ENCODE measurements around the gene PCBP3.

PCBP3 gene

DNA sequence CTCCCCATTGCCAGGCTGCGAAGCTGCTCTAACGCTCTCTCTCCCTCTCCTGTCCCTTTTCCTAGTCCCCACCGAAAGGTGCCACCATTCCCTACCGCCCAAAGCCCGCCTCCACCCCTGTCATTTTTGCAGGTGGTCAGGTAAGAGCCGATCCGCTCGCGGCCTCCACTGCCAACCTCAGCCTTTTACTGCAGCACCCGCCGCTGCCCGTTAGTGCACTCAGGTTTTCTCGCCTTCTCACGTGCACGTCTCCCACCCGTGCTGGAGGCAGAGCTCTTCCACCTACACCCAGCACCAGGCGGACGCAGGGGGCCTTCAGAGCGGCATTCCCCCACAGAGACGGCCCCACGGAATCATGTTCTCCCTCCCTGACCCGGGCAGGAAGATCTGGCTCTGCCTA lies 270.4 kb downstream of the PCBP3 start:
- Mint-ChIP-seq H3K4me1 (ENCODE audit: low read depth in 2 of 2) (peaks cover 0 to 3% of the 10 kb centered on the region in 2 donors), H3K27ac (no peak overlapping the region), H3K4me3 (no peak overlapping the region), H3K9me3 (no peaks in the 10 kb centered on the region), H3K36me3 (ENCODE audit: insufficient read depth) (peaks cover 3% of the 10 kb centered on the region), H3K27me3 (peaks cover 7 to 74% of the 10 kb centered on the region in 2 donors)
- DNase-seq (no peak), ATAC-seq (replicated peaks) (no peak)

GRCh38 chr21:45914321-45914845 lies 270.9 kb downstream of the PCBP3 start:
- H3K36me3 Mint-ChIP-seq (ENCODE audit: insufficient read depth) = peaks cover 3% of the 10 kb centered on the region
- no peak overlapping the region for H3K4me3 Mint-ChIP-seq
- DNase-seq = no peak
- no peaks in the 10 kb centered on the region for H3K9me3 Mint-ChIP-seq
- peaks cover 0 to under 1% of the 10 kb centered on the region in 2 donors for H3K4me1 Mint-ChIP-seq (ENCODE audit: low read depth in 2 of 2)
- H3K27ac Mint-ChIP-seq = no peak overlapping the region
- H3K27me3 Mint-ChIP-seq = peaks cover 7 to 74% of the 10 kb centered on the region in 2 donors
- no peak for ATAC-seq (replicated peaks)

DNA sequence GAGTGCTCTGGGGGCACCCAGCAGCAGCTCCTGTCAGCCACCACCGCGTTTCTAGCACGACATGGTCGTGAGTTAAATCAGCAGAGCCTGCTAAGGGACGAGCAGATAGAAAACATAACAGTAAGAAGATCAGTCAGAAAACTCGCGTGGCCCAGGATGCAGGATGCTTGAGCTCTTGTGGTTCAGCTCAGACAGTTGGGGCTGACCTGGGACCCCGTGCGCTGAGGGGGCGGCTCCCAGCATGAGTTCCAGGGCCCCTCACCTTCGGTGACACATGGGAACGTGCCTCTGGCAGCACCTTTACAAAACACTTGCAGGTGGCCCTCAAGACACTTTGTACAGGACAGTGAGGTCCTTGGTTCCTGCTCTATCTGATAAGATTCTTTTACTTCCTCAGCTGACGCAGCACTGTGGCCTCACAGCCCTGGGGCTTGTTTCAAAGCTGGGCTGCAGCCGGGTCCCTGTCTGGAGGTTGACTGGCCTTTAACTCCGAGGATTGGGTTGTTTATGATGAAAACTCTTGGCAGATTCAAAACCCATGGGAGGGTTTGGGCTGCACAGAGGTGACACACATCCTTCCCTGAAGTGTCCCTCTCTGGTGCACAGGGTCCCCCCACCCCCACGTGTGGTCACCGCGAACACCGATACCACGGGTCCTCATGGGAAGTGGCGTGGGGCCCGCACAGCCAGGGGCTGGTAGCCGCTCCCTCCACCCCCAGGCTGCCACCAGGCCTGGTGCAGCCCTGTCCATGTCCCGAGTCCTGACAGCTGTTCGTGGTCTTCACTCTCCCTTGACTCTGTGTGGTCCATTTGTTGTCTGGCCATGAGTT lies 272.7 kb downstream of the PCBP3 start:
- Mint-ChIP-seq H3K9me3 (no peaks in the 10 kb centered on the region), H3K4me1 (ENCODE audit: low read depth in 2 of 2) (no peaks in the 10 kb centered on the region), H3K27ac (peak overlapping the region in 1 of 2 donors; percentile 17), H3K4me3 (no peak overlapping the region), H3K27me3 (peaks cover 4 to 73% of the 10 kb centered on the region in 2 donors), H3K36me3 (ENCODE audit: insufficient read depth) (peaks cover 3% of the 10 kb centered on the region)
- no peak for DNase-seq
- no peak for ATAC-seq (replicated peaks)

DNA sequence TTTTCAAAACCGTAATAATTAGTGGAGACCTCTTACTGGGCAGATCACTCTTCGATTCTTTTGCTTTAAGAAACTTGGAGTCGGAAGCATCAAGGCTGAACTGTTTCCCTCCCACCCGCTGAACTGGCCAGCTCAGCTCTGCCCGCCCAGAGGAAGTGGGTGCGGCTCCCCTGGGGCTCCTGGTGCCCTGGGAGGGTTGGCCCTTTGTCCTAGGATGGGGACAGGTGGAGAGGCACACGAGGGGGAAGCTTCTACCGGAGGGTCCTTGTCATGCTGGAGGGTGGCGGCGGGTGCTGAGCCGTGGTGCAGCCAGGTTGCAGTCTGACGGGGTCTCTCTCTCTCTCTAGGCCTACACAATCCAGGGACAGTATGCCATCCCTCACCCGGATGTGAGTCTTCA lies 273.7 kb downstream of the PCBP3 start:
- H3K27me3 Mint-ChIP-seq = peaks cover 0 to 68% of the 10 kb centered on the region in 2 donors
- H3K27ac Mint-ChIP-seq = peak overlapping the region in 1 of 2 donors; percentile 17
- no peak for ATAC-seq (replicated peaks)
- H3K36me3 Mint-ChIP-seq (ENCODE audit: insufficient read depth) = peaks cover 3% of the 10 kb centered on the region
- no peak overlapping the region for H3K4me3 Mint-ChIP-seq
- no peaks in the 10 kb centered on the region for H3K4me1 Mint-ChIP-seq (ENCODE audit: low read depth in 2 of 2)
- H3K9me3 Mint-ChIP-seq = no peaks in the 10 kb centered on the region
- no peak for DNase-seq

DNA sequence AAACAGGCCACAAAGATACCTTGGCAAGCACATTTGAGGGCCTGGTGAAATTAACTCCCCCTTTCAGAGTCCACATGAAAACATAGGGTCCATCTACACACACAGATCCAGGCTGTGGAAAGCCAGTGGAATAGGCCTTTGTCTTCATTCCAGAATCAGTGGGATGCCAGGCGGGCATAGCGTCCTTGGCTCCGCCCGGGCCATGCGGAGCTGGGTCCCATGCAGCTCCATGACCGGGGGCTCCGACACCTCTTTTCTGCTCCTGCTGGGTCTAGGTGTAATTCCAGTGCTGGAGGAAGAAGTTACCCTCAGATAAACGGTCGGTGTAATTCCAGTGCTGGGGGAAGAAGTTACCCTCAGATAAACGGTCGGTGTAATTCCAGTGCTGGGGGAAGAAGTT lies 274.5 kb downstream of the PCBP3 start:
- Mint-ChIP-seq H3K4me1 (ENCODE audit: low read depth in 2 of 2) (peaks cover under 1% of the 10 kb centered on the region in 2 donors), H3K27me3 (peaks cover 0 to 62% of the 10 kb centered on the region in 2 donors), H3K27ac (no peak overlapping the region), H3K9me3 (no peaks in the 10 kb centered on the region), H3K4me3 (no peak overlapping the region), H3K36me3 (ENCODE audit: insufficient read depth) (peaks cover 3% of the 10 kb centered on the region)
- no peak for ATAC-seq (replicated peaks)
- no peak for DNase-seq

DNA sequence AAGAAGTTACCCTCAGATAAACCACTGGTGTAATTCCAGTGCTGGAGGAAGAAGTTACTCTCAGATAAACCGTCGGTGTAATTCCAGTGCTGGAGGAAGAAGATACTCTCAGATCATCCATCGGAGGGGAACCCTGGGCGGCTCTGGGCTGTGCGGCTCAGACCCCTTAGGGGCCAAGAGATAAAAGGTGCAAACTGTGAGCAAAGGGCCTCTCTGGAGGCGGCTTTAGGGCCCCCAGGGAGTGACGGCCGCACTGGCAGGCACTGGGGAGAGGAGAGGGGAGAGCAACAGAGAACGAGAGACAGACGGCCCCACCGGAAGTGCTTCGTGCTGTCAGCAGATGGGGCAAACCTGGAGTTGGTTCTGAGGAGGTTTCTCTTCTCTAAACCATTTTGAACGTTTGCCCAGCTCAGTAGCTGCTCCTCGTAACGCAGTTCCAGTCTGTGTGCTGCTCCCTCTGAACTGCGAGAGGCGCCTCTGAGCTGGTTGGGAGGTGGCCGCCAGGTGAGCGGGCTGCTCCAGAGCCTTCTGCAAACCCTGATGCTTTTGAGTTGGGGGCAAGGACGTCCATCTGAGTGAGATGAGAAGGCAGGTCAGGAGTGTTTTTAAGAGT lies 275.4 kb downstream of the PCBP3 start:
- DNase-seq = no peak
- ATAC-seq (replicated peaks) = no peak
- H3K27me3 Mint-ChIP-seq = peaks cover 0 to 58% of the 10 kb centered on the region in 2 donors
- peaks cover 2 to 5% of the 10 kb centered on the region in 2 donors for H3K4me1 Mint-ChIP-seq (ENCODE audit: low read depth in 2 of 2)
- peaks cover 3% of the 10 kb centered on the region for H3K36me3 Mint-ChIP-seq (ENCODE audit: insufficient read depth)
- no peak overlapping the region for H3K4me3 Mint-ChIP-seq
- no peaks in the 10 kb centered on the region for H3K9me3 Mint-ChIP-seq
- H3K27ac Mint-ChIP-seq = no peak overlapping the region

DNA sequence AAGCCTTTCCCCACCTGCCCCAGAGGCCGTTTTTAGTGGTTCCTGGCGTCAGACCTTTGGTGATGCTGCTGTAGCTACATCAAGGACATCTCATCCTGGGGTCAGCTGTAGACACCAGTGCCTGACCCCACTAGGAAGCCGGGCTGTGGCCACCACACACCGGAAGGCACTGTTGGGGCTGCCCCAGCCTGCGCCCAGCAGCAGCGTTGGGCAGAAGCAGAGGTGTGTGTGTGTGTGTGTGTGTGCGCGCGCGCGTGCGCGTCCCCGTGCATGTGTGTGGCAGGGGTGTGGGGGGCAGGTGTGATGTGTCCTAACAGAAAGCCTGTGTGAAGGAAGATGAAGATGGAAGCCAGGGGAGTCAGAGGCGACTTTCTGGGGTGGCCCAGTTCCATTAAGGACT lies 276.1 kb downstream of the PCBP3 start:
- ATAC-seq (replicated peaks) (no peak), DNase-seq (no peak)
- peaks cover 0 to 52% of the 10 kb centered on the region in 2 donors for H3K27me3 Mint-ChIP-seq
- peaks cover 2 to 5% of the 10 kb centered on the region in 2 donors for H3K4me1 Mint-ChIP-seq (ENCODE audit: low read depth in 2 of 2)
- peaks cover 3% of the 10 kb centered on the region for H3K36me3 Mint-ChIP-seq (ENCODE audit: insufficient read depth)
- no peak overlapping the region for H3K4me3 Mint-ChIP-seq
- H3K9me3 Mint-ChIP-seq = no peaks in the 10 kb centered on the region
- H3K27ac Mint-ChIP-seq = no peak overlapping the region

DNA sequence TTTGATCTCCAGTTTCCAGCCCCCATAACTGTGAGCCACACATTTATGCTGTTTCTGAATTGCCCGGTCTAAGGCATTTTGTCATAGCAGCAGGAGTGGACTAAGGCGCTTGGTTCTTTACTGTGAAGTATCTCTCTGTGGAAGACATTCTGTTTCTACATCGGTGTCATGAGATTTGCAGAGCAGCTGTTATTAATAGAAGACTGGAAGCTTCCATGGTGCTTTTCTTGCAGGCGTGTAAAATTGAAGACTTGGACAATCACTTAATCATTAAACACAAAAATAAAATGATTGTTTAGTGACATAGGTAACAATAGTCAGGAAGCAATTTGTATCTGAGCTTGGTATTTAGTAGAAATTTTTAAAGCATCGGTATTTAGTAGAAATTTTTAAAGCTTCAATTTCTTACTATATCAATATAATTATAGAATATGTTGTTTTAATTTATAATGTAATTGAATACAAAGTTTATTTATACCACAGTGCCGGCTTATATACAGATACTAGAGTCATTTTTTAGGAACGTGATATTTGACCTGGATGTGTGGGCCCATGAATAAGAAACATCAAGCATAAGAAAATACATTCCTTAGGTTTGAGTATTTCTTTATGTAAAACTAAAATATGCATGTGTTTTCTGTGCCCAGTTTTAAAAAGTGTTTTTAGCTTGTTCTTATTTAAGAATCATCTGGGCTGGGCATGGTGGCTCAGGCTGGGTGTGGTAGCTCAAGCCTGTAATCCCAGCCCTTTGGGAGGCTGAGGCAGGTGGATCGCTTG lies 277.5 kb downstream of the PCBP3 start:
- peaks cover 0 to 38% of the 10 kb centered on the region in 2 donors for H3K27me3 Mint-ChIP-seq
- H3K4me3 Mint-ChIP-seq = no peak overlapping the region
- DNase-seq (no peak), ATAC-seq (replicated peaks) (no peak)
- no peak overlapping the region for H3K27ac Mint-ChIP-seq
- H3K36me3 Mint-ChIP-seq (ENCODE audit: insufficient read depth) = peaks cover 3% of the 10 kb centered on the region
- peaks cover 2 to 5% of the 10 kb centered on the region in 2 donors for H3K4me1 Mint-ChIP-seq (ENCODE audit: low read depth in 2 of 2)
- H3K9me3 Mint-ChIP-seq = no peaks in the 10 kb centered on the region

DNA sequence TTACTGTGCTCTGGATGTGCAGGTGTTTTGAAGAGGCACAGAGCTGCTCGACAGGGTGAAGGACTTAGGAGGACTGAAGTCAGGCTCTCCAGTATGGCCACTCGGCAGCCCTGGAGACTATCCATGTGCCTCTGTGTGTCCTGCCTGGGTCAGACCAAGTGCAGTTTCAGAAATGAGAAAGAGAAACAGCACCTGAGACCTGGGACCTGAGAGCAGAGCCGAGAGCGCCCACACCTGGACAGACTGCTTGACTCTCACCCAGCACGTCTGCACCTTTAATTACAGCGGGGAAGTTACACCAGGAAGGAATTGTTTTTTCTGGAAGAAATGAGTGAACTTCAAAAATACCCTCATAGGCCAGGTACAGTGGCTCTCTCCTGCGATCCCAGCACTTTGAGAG lies 278.4 kb downstream of the PCBP3 start:
- DNase-seq = no peak
- Mint-ChIP-seq H3K4me1 (ENCODE audit: low read depth in 2 of 2) (peaks cover 2 to 5% of the 10 kb centered on the region in 2 donors), H3K4me3 (no peak overlapping the region), H3K9me3 (no peaks in the 10 kb centered on the region), H3K27me3 (peaks cover 0 to 29% of the 10 kb centered on the region in 2 donors), H3K36me3 (ENCODE audit: insufficient read depth) (peaks cover 3% of the 10 kb centered on the region), H3K27ac (no peak overlapping the region)
- no peak for ATAC-seq (replicated peaks)

- no peak for DNase-seq
Measured at GRCh38 chr21:45922648-45923047, 279.1 kb downstream of the PCBP3 start.

DNA sequence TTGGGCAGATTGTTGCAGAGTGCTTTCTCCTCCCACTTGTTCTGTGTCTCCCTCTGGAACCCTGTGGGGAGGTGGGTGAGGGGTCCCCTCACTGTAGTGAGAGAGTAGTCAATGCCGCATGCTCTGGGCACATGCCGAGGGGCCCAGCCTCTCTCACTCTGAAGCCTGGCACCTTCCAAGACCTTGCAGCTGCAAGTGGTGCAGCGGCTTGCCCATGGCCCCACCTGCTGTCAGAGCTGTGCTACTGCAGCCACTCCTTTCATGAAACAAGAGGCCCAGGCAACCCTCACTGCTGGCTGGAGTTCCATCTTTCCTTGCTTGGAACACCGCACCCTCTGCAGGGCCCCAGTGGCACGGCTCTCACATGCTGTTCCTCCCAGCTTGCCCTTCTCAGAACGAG lies 279.6 kb downstream of the PCBP3 start:
- DNase-seq (peak; percentile 31 to 59 (median 43)), ATAC-seq (replicated peaks) (peak; percentile 47)
- Mint-ChIP-seq H3K4me1 (ENCODE audit: low read depth in 2 of 2) (peaks cover 2 to 5% of the 10 kb centered on the region in 2 donors), H3K27me3 (peaks cover 0 to 19% of the 10 kb centered on the region in 2 donors), H3K9me3 (no peaks in the 10 kb centered on the region), H3K36me3 (ENCODE audit: insufficient read depth) (no peaks in the 10 kb centered on the region), H3K4me3 (no peak overlapping the region), H3K27ac (no peak overlapping the region)

More at GRCh38 chr21:45922648-45923047, 279.1 kb downstream of the PCBP3 start:
- peaks cover 0 to 21% of the 10 kb centered on the region in 2 donors for H3K27me3 Mint-ChIP-seq
- no peak for ATAC-seq (replicated peaks)
- peaks cover under 1% of the 10 kb centered on the region for H3K36me3 Mint-ChIP-seq (ENCODE audit: insufficient read depth)
- H3K4me1 Mint-ChIP-seq (ENCODE audit: low read depth in 2 of 2) = peaks cover 2 to 5% of the 10 kb centered on the region in 2 donors
- no peak overlapping the region for H3K4me3 Mint-ChIP-seq
- H3K9me3 Mint-ChIP-seq = no peaks in the 10 kb centered on the region
- H3K27ac Mint-ChIP-seq = no peak overlapping the region

GRCh38 chr21:45926281-45926680 lies 282.8 kb downstream of the PCBP3 start:
- DNase-seq (no peak), ATAC-seq (replicated peaks) (no peak)
- H3K27ac Mint-ChIP-seq = peak overlapping the region in 1 of 2 donors; percentile 7
- no peak overlapping the region for H3K4me3 Mint-ChIP-seq
- no peaks in the 10 kb centered on the region for H3K36me3 Mint-ChIP-seq (ENCODE audit: insufficient read depth)
- H3K4me1 Mint-ChIP-seq (ENCODE audit: low read depth in 2 of 2) = peaks cover 2 to 5% of the 10 kb centered on the region in 2 donors
- H3K9me3 Mint-ChIP-seq = no peaks in the 10 kb centered on the region
- peaks cover 5 to 8% of the 10 kb centered on the region in 2 donors for H3K27me3 Mint-ChIP-seq

DNA sequence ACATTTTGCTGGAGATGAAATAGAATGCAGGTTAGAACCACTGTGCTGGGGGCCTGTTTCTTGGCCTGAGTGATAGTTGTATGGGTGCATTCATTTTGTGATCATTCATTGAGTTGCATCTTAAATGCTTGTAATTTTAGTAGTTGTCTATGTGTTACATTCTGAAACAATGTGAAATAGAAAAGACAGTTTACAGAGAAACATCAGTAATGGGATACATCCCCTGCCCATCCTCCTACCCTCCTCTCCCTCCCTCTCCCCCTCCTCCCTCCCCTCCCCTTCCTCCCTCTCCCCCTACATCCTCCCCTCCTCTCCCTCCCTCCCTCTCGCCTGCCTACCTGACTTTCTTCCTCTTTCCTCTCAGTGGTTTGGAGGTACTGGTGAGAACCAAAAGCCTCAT lies 283.5 kb downstream of the PCBP3 start:
- DNase-seq (no peak), ATAC-seq (replicated peaks) (no peak)
- Mint-ChIP-seq H3K36me3 (ENCODE audit: insufficient read depth) (no peaks in the 10 kb centered on the region), H3K27ac (peak overlapping the region in 1 of 2 donors; percentile 7), H3K4me1 (ENCODE audit: low read depth in 2 of 2) (peaks cover 2 to 5% of the 10 kb centered on the region in 2 donors), H3K27me3 (peaks cover 5 to 15% of the 10 kb centered on the region in 2 donors), H3K9me3 (no peaks in the 10 kb centered on the region), H3K4me3 (no peak overlapping the region)

All from effector memory CD8-positive, alpha-beta T cell (primary cell).